Measurements from ENCODE around the gene OR10A5. TPM values are rescaled to one million over a fixed set of nuclear protein-coding genes. Genes with fewer than 3 reads are reported as not detected.

OR10A5 gene
- total and polyA plus RNA-seq, 2 experiments from 2014 or later, result not detected

- TF ChIP-seq CTCF (IDR thresholded peaks at IDR 0.05; ENCODE audit: low read depth, low read length), result no peak
- no peaks in the 10 kb centered on the region for H3K36me3 ChIP-seq
Measured at GRCh38 chr11:6855971-6856541, 10.6 kb downstream of the OR10A5 start.

GRCh38 chr11:6856871-6857270 is 11.4 kb downstream of the OR10A5 start:
- TF ChIP-seq CTCF (IDR thresholded peaks at IDR 0.05; ENCODE audit: low read depth, low read length), result no peak
- no peak overlapping the region for H3K4me3 ChIP-seq
- no peaks in the 10 kb centered on the region for H3K9me3 ChIP-seq (ENCODE audit: low read depth)
- H3K4me1 ChIP-seq (ENCODE audit: low read depth), result no peaks in the 10 kb centered on the region
- H3K36me3 ChIP-seq, result no peaks in the 10 kb centered on the region
- no peak overlapping the region for H3K27ac ChIP-seq
- H3K27me3 ChIP-seq, result no peaks in the 10 kb centered on the region
- no peak for DNase-seq (ENCODE audit: low read depth in 1 of 2, low spot score in 1 of 2)

More at GRCh38 chr11:6855971-6856541, 10.6 kb downstream of the OR10A5 start:
- Histone ChIP-seq H3K4me1 (ENCODE audit: low read depth) (no peaks in the 10 kb centered on the region), H3K27me3 (no peaks in the 10 kb centered on the region), H3K9me3 (ENCODE audit: low read depth) (no peaks in the 10 kb centered on the region), H3K27ac (no peak overlapping the region), H3K4me3 (no peak overlapping the region)
- DNase-seq (ENCODE audit: low read depth in 1 of 2, low spot score in 1 of 2), result peak in 1 of 2 donors; percentile 6

- Histone ChIP-seq H3K4me1 (ENCODE audit: low read depth) (no peaks in the 10 kb centered on the region), H3K4me3 (no peak within 1 kb of the TSS), H3K27me3 (no peaks in the 10 kb centered on the region), H3K9me3 (ENCODE audit: low read depth) (no peaks in the 10 kb centered on the region), H3K27ac (no peak within 1 kb of the TSS), H3K36me3 (no peaks in the 10 kb centered on the region)
- TF ChIP-seq CTCF (IDR thresholded peaks at IDR 0.05; ENCODE audit: low read depth, low read length), result no peak
- DNase-seq (ENCODE audit: low read depth in 1 of 2, low spot score in 1 of 2), result peak in 1 of 2 donors; percentile 13
Measured at GRCh38 chr11:6862961-6863360, 17.5 kb downstream of the OR10A5 start, which contains the start of gene OR10A2. Gene OR10A2 (plus strand): TSS chr11:6863057. CDS start chr11:6869755, 6,698 bp downstream.

- DNase-seq (ENCODE audit: low read depth in 1 of 2, low spot score in 1 of 2), result no peak
- H3K9me3 ChIP-seq (ENCODE audit: low read depth), result no peaks in the 10 kb centered on the region
Measured at GRCh38 chr11:6864438-6864837, 19.0 kb downstream of the OR10A5 start.

GRCh38 chr11:6871278-6871677 is 25.8 kb downstream of the OR10A5 start:
- no peak for TF ChIP-seq CTCF (IDR thresholded peaks at IDR 0.05; ENCODE audit: low read depth, low read length)
- Histone ChIP-seq H3K4me1 (ENCODE audit: low read depth) (no peaks in the 10 kb centered on the region), H3K4me3 (no peak overlapping the region), H3K27ac (no peak overlapping the region), H3K27me3 (no peaks in the 10 kb centered on the region), H3K9me3 (ENCODE audit: low read depth) (no peaks in the 10 kb centered on the region), H3K36me3 (no peaks in the 10 kb centered on the region)
- DNase-seq (ENCODE audit: low read depth in 1 of 2, low spot score in 1 of 2), result no peak

More at GRCh38 chr11:6864438-6864837, 19.0 kb downstream of the OR10A5 start:
- Histone ChIP-seq H3K4me1 (ENCODE audit: low read depth) (no peaks in the 10 kb centered on the region), H3K36me3 (no peaks in the 10 kb centered on the region), H3K4me3 (no peak overlapping the region), H3K27ac (no peak overlapping the region), H3K27me3 (no peaks in the 10 kb centered on the region)
- TF ChIP-seq CTCF (IDR thresholded peaks at IDR 0.05; ENCODE audit: low read depth, low read length), result no peak
